HG02678 (cell line): ENCODE data around the gene EPB41L4A.

Source experiments
- ATAC-seq: cut with Tn5 transposase; IDR thresholded peaks from one replicate; pipeline ENCODE4 v1.9.1; 2021; ENCODE audit warnings: mild to moderate bottlenecking, moderate library complexity; ENCODE audit not compliant: unreplicated experiment

The EPB41L4A gene

GRCh38 chr5:112165897-112166737 lies 253.0 kb downstream of the EPB41L4A start:
- no peak for ATAC-seq

- no peak for ATAC-seq
Measured at GRCh38 chr5:112165399-112165798, 253.7 kb downstream of the EPB41L4A start.

DNA sequence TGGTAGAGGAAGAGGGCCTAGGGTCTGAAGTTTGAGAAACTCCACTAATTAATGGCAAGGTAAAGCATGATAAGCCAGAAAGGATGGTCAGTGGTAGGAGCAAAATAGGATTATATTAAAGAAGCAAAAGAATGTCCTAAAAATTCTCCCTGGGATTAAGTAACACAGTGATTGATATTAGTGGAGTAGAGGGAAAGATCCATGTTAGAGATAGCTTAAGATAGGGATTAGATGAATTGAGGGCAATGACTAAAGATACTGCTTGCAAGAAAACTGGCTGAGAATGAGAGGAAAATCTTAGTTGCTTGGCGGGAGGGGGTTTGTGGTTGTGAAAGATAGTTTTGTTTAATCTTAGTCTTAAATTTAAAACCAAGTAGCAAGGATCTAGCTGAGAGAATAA lies 255.6 kb downstream of the EPB41L4A start:
- no peak for ATAC-seq

- no peak for ATAC-seq
Measured at GRCh38 chr5:112161392-112161748, 257.7 kb downstream of the EPB41L4A start.

GRCh38 chr5:112160652-112161391 lies 258.3 kb downstream of the EPB41L4A start:
- ATAC-seq = peak; percentile 97

DNA sequence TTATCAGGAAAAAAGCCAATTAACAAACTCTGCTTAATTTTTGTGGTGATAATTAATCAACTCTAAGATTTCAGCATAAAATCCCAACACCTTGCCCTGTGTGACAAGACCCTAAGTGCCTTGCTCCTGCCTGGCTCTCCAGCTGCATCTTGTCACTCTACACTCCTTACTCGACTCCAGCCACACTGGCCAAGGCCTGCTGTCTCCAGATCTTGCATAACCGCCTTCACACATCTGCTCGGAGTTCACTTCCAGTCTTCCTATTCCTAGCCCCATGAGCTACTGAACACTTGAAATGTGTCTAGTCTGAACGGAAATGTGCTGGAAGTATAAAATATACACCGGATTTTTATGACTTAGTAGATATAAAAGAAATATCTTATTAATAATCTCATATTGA lies 259.6 kb downstream of the EPB41L4A start:
- no peak for ATAC-seq

GRCh38 chr5:112156211-112156610 lies 262.9 kb downstream of the EPB41L4A start:
- ATAC-seq = no peak

GRCh38 chr5:112154940-112155686 lies 264.0 kb downstream of the EPB41L4A start:
- ATAC-seq = no peak

DNA sequence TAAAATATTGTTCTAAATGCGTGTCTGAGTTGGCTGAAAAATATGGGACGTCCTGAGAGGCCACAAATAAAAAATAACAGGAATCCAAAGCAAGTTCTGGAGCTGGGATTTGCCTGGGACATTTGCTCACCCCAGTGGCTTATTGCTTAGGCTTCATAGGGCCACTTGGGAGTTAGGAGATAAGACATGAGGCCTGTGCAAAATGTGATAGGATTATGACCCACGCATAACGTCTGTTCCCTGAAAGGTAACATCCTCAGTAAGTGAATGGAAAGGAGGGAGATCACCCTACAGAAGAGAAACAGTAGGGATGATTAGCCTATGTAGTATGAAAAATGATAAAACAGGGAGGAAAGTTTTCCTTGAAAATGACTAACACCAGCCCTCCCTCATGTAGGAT lies 269.4 kb downstream of the EPB41L4A start:
- no peak for ATAC-seq

DNA sequence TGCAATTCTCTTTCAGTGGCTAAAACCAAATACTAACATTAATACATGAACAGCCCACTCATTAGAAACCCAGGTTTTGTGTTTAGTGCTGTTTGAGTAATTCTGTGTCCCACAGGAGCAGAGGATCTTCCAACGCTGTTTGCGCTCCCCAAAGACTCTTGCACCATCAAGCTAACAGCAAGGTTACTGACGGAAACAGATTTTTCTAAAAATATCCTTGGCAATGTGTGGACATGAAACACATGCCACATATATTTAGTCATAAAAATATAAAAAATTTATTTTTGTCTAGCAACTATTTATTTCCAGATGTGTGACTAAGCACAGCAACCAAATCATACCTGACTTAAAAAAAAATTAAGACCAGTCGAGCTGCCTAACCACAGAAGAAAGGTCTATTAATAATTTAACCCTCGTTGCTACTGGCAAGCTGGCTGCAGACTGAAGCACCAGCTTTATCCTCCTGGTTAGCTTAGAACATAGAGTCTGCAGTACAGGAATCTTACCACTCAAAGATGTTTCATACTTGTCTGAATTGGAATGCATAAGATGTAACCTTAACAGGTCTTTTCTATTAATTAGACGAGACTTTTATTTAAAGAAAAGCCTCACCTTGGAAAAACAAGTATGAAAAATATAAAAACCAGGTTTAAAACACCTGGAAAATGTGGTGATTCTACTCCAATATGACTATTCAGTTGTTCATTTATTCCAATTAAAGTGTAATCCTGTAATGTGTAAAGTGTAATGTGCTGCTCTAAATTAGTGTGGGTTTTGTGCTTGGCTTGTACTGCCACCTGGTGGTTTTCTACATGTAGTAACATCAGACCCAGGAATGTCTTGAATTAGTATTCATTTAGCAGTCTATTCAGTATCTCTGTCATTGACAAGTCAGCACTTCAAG lies 272.5 kb downstream of the EPB41L4A start:
- peak; percentile 65 for ATAC-seq

- ATAC-seq = no peak
Measured at GRCh38 chr5:112143690-112144089, 275.4 kb downstream of the EPB41L4A start.

DNA sequence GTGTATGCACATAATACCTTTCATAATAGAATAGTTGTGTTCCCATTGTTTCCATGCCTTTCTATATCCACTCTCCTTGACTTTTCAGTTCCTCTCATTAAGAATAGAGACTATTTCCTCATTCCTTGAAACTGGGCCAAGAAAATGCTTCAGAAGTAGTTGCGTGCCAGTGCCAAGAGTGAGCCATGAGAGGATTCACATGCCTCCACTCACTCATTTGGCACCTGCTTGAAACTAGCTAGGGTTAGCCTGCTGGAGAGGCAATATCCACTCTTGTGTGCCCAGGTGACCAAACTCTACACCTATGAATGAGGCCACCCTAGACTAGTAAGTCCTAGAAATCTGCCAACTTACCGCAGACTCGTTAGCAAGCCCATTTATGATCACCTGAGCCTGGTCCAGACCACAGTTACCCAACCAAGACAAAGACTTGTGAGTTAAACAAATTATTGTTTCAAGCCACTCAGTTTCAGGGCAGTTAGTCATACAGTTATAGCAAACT lies 276.3 kb downstream of the EPB41L4A start:
- ATAC-seq = peak; percentile 39

DNA sequence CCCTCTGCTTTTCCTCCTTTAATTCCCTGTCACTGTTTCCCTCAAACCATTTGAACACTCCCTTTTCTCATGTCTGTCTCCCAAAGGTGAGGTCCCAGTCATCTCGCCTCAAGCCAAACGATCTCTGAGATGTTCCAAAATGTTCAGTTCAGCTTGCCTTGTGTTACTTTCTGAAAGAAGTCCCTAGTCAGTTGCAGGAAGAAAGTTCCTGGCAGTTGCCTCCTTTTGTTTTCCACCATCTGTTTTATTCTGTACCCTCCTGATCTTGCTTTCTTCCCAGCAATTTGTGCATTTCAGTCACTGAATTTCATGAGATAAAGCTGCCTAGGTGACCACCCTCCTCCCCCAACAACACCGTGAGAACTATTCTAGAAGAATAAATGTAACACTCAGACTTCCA lies 277.5 kb downstream of the EPB41L4A start:
- ATAC-seq = no peak

GRCh38 chr5:112138526-112138925 lies 280.6 kb downstream of the EPB41L4A start:
- ATAC-seq = no peak

- ATAC-seq = no peak
Measured at GRCh38 chr5:112136773-112137172, 282.3 kb downstream of the EPB41L4A start.

GRCh38 chr5:112127861-112128260 lies 291.2 kb downstream of the EPB41L4A start:
- no peak for ATAC-seq

DNA sequence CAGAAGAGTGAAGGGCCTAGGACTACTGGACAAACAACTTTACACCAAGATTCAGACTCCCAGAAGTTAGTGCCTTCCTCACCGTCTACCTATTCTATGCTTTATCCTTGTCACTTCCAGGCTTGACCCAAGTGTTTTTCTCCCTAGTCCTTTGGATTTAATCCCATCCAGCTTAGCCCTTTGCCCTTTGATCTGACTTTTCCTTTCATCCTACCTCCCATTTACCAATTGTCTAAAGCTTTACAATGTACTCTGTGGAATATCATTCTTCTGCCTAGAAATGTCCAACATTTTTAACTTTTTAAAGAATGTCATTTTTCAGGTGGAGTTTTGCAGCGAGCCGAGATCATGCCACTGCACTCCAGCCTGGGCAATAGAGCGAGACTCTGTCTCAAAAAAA lies 292.1 kb downstream of the EPB41L4A start:
- ATAC-seq = no peak

GRCh38 chr5:112125903-112126302 lies 293.2 kb downstream of the EPB41L4A start:
- no peak for ATAC-seq

GRCh38 chr5:112124788-112125187 lies 294.3 kb downstream of the EPB41L4A start:
- ATAC-seq = no peak

GRCh38 chr5:112123086-112123485 lies 296.0 kb downstream of the EPB41L4A start:
- ATAC-seq = no peak
